Bone marrow (tissue), 2 donors: ENCODE measurements around the gene SYNPO.

Experiments
- DNase-seq, 2 donors: peaks; one replicate each; lab custom pipeline; 2025; lab: John Stamatoyannopoulos, UW

SYNPO gene

DNA sequence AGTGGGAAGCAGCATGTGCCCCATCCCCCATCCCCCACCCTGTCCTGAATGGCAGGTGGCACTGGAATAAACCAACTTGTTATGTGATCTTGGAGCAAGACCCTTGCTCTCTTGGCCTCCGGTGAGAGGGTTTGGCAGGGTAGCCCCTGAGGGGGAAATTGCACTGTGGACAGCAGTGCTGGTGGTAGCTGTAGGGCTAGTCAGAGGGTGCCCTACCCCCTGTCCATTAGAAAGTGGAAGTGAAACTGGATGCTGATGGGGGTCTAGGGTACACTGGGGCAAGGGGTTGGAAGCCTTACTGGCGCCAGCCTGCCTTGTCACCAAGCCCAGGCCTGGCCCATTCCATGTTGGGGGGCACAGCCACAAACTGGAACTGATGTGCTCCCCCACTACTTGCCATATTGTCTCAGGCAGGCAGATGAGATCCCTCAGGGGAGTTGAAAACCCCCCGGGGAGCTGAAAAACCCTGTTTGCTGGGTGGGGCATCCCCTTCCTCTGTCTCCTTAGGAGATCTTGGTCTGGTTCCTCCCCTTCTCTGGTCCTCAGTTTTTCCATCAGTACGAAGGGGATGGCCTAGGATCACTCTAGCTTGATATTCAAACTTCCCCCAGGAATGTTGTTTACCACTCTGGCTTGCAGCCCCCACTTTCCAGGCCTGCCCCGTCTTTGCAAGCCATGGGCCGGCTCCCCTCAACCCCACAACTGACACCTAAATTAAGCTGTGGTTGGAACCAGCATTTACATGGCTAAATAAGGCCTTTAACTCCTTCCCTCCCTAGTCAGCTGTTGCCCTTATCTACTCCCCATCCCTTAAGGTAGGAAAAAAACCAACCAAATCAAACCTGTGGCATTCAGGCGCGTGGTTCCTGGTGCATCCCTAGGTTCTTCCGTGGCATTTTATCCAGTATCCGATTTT is 14.4 kb upstream of the SYNPO start:
- DNase-seq: no peak

DNA sequence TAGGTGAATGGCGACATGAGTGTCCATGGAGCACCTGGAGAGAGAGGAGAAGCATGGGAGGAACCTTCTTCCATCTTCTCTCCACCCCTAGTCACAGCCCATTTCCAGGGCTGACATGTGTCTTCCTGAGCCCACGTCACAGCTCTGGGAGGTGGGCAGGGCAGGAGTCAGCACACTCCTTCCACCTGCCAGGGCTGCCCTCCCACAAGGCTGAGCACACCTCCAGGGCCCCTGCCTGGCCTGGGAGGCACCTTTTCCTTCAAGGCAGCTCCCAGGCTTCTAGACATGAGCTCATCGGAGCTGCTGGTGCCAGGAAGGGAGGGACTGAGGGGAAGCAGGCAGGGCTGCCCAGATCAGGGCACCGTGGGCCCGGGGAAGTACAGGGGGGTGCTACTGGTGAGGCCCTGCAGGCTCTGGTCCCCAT is 13.6 kb upstream of the SYNPO start:
- no peak for DNase-seq

DNA sequence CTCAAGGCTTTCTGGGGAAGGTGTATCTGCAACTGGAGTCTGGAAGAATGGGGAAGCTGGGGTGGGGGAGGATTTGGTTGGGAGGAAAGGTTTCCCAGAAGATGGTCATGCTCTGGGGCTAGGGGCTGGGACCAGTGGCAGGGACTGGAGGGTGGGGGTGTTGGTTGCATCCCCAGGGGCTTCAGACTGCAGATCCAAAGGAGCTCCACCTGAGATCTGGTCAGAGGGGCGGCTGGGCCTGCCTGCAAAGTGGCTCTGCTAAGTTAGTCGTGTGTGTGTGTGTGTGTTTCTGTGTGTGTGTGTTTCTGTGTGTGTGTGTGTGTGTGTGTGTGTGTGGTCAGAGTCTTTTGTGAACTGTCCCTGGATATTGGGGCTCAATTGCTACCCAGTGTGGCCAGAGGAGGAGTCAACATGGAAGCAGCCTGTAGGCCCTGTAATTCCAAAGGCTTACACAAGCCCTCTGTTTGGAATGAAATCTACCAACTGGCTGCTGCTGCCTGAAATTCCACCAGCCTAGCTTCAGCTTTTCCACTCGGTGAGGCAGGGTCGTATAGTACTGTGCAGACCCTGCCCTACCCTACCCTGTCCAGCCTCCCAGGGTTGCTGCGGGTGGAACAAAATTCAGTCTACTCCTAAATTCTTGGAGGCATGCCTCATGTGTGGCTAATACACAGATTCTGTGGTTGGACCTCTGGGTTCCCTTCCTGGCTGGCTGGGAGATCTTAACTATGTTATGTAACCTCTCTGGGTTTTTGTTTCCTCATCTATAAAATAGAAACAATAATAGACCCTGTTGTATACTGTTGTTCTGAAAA is 12.5 kb upstream of the SYNPO start:
- DNase-seq: no peak

DNA sequence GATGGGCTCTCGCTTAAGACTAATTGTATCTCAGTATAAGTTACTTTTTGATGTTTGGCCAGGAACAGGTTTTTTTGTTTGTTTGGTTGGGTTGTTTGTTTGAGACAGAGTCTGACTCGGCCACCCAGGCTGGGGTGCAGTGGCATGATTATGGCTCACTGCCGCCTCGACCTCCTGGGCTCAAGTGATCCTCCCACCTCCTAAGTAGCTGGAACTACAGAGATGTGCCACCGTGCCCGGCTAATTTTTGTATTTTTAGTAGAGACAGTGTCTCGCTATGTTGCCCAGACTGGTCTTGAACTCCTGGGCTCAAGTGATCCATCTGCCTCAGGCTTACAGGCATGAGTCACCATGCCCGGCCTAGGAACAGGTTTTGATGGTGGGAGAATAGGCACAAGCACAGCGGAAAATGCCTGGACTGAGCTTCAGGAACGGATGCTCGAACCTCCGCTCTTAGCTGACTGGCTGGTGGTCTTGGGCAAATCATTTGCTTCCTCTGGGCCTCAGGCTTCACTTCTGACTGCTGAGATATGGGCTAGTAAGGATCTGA is 11.4 kb upstream of the SYNPO start:
- DNase-seq: no peak

DNA sequence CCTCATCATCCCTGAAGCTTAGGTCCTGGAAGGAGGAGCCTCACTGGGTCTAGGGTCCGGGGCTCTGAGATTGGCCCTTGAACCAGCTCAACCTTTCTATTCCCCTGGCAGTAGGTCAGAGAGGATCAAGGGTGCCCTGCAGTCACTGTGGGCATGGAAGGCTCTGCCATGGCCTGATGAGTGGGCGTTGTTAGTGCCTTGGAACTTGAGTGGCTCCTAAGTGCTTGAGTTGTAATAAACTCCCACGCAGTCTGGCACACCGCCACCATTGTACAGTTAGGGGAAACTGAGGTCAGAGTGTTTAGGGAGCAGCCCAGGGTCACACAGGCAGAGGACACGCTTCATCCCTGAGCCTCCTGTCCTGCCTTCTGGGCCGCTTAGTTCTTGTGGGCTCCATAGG is 10.4 kb upstream of the SYNPO start:
- no peak for DNase-seq

DNA sequence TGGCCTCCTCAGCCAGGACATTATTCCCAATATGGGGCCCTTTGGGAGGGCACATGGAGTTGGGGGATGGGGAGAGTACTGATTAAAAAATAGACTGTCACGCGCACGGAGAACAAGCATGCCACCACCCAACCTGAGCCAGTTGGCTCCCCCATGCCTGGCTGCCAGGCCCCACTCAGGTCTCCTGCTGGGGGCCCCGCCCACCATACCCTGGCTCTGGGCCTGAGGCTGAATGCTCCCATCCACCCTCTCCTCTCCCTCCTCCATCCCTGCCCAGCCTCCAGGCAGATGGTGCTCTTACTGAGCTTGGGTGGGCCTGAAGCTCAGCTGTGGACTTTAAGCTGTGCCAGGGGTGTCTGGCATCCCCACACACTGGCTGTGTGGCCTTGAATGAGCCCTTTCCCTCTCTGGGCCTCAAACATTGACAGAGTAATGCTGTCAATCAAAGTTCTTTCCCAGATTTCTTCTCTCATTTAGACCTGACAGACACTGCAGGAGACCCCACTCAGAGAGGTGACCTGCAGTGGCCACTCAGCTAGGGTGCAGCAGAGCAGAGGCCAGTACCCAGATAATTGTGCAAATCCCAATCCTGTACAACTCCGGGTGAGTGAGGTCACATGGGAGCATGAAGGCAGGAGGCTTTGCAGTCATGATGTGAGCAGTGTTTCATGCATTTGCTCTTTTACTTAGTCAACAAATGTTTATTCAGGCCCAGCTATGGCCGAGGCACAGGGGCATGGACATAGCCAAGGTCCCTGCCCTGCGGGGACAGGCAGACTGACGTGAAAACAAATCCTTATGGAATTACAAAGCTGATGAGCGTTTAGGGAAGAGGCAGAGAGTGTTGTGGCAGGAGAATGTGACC is 9.8 kb upstream of the SYNPO start:
- DNase-seq: no peak

DNA sequence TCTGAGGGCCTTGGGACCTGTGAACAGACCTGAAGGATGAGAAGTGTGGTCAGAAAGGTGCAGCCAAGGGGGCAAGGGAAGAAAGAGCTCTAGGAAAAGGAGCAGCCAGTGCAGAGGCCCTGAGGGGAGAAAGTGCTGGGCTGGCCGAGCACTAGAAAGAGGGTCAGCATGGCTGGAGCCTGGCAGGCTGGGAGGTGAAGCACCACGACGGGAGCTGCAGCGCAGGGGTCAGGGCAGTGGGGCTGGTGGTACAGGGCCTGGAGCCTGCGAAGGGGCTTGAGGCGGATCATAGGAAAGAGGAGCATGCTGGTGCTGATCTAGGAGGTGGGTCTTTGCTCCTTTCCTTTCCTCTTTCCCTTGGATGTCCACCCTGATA is 9.1 kb upstream of the SYNPO start:
- DNase-seq: no peak

DNA sequence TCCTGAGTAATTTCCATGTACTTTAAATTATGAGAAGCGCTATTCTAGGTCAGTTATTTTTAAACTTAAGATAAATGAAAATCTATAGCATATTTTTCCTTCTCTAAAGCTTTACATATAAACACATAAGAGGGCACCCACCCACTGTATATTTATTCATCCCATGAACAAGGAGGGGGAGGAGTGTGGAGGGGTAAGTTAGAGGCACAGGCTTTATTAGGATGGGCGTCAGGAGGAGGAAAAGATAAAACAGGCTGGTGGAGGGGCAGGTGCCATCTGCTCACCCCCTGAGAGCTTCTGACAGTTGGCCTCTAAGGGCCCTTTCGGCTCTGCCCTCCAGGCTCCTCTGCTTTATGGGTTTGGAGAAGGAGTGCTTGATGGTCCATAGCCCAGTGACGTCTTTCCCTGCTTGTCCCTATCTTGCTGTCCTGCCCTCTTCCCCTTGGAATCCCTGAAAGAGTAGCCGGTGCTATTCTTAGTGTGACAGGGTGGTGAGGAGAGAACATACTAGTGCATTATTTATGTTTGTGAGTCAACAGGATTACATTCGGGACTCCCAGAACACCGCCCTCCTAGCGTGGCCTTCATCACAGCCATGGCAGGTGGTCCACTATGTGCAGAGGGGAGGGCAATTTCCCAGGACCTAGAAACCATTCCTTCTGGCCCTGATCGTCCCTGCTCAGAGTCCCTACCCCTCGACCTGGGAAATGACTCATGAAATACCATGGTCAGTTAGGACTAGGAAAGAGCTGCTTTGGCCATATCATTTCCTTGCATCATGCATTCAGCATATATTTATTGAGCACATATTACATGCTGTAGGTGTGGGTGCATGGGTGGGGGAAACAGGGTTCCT is 7.9 kb upstream of the SYNPO start:
- DNase-seq: no peak

DNA sequence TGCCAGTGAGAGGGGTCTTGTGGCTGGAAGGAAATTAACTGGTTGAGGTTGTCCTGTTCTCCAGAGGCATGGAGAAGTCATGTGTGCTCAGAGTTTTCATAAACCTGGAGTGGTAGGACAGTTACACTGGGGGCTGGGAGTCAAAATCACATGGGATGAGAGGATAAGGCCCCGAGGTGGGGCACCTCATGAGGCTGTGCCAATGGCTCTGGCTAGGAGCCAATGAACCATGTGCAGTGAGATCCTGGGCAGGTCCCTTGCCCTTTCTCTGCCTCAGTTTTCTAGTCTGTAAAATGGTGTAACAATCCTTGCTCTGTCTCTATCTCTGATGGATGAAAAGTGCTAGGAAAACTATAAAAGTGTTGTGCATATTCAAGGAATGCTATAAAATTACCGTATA is 7.0 kb upstream of the SYNPO start:
- no peak for DNase-seq

DNA sequence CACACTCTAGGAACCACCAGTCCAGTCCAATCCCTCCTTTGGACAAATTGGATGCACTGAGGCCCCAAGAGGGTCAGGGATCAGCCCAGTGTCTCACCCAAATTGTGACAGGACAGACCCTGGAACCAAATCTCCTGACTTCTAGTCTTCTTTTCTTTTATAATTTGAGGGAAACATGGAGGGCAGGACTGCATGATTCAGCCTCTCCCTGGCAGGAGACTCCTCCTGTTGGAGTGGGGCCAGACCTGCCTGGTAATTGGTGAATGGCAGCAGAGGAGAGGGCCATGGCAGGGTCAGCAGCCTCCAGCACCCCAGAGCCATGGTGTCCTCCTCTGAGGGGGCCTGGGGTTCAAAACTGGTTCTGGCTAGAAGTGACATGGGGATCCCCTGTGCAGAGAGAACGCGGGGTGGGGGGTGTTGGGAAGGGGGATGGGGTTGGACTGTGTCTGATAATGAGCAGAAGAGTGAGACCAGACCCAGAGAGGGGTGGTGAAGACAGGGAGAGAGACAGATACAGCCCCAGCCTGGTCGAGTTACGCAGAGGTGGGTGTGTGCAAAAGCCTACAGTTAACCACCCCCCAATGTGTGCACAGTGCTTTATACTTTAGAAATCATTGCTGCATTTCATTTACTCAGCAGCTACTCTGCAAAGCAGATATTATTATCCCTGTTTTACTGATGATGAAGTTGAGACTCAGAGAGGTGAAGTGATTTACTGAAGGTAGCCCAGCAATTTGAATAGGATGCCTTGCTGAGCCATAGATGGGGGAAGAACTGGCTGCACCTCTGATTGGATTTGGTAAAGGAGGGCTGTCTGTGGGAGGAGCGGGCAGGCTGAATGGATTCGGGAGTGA is 3.8 kb upstream of the SYNPO start:
- DNase-seq: no peak

DNA sequence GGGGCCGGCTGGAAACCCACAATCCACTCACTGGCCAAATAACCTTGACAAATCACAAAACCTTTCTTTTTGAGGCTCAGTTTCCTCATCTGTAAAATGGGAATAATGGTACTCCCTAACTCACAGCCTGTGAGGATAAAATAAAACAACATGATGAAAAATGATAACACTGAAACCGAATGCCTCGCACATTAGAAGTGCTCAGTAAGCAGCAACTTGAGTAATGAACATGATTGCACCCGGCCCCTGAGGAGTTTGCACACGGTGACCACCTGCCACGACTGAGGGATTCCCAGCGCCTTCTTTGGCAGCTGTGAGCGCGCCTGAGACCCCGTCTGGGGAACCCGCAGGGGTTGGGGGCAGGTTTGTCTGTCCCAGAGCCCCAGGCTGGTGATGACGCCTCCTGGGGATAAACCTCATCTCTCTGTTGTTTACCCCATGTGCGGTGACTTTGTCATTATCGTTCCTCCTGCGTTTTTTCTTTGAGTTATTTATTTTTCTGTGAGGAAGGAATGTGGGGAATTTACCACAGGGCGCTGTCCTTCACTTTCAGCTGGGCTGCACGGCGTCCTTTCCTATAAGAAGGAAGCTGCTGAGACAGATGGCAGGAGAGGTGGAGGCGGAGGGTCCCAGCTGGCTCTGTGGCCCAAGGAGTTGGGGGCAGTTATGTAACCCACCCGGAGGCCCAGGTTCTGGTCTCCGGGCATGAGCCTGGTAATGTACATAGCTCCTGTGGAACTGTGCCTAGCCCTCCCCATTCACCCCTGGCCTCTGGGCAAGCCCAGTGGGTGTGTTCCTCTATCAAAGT is 3.0 kb upstream of the SYNPO start:
- DNase-seq: no peak

DNA sequence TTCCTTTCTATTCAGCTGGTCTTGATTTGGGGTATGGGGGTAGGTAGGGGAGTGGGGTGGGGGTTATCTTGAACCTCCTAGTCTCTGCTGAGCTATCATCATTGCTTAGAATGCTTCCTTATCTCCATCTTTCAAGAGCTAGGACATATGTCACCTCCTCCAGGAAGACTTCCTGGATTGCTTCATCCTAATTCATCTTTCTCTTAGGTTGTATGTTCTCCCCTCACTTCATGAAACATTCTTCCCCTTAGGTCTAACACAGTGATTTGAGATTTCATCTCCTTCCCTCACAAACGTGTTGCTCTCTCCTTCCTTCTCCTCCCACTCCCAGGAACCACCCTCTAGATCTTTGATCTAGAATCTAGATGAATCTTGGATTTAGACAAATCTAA is 2.4 kb upstream of the SYNPO start:
- DNase-seq: no peak

DNA sequence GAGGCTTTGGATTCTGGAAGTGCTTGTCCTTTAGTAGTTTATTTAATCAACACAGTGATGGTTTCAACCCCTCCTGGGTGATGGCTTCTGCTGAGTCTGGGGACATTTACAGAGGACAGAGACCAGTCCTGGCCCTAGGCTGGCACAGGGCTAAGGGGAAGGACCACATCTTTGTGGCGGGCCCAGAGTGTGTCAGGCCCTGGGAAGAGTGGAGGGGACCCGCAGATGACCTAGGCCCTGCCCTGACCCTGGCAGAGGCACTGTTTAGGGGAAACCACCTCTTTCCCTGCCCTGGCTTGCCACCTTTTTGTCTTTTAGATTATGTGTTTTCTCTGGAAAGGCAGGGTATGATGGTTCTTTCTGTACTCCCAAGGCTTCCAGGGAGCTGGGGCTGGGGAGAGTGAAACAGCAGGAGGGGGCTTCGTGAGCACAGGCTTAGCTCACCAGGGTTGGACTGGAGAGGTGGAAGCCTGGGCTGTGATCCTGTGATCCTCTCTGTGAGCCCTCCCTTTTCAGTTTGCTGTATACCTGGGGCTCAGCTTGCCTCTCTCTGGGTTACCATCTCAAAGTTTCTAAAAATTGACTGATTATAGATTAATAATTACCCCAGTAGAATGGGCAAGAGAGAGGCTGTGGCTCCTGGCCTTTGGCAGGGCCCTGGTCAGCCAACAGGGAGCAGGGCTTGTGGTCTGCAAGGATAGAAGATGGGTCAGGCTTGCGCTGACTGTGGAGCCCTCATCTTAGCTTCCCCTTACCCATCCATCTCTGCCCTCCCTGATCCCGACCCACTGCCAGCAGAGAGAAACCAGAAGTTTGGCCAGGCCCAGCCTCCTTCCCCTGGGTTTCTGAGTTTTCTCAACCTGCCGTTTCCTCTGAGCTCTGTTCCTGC is 1.7 kb upstream of the SYNPO start:
- DNase-seq: no peak

DNA sequence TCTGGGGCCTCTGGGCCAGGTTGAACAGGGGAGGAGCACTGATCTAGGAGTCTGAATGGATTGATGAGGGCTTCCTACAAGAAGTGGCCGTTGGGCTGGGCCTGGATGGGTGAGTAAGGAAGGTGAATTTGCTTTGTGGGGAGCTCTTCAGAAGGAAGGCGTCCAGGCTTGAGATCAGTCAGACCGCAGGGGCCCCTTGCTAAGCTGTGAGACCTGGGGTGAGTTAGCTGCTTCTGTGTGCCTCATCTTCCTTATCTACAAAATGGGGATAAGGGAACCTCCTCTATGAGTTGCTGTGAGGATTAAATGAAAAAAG is 1.1 kb upstream of the SYNPO start:
- DNase-seq: no peak

DNA sequence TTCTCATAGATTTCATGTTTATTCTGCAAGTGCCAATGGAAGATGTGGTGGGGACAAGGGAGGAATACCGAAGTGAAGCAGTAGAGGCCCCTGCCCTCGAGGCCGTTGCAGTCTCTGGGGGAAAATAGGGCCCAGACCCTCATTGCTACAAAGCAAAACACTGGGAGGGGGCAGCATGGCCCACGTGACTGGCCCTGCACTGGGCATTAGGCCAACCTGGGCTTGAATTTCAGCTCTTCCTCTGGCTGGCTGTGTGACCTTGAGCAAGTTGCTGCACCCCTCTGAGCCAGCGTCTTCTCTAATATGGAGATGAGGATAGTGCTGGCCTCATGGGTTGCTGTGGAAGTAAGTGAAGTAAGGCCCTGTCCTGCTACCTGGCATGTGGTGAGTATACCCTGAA is 709 bp upstream of the SYNPO start:
- DNase-seq: no peak

DNA sequence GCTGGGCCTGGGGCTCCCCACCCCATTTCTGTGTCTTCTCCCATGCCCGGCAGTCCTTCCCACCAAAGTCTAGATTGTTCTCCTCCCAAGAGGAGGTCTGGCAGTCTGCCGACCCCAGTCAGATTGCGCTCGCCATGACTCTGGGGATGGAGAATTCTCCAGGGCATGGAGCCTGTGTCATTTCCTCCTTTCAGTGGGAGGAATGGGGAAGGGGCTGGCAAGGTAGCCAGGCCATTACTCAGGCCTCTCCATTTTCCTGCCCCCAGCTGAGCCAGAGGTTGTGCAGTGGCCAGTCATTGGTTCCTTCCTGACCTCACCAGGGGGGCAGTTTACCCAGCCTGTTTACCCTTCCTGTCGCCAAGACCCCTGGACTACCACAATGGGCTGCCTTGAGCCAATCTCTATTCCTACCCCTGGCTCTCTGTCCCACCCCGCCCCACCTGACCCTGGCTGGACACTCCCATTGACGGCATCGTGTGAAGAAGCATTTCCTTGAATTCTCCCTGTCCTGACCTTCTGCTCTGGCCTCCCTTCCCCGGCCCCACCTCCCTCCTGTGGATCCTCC is 628 bp downstream of the SYNPO start:
- DNase-seq: no peak

DNA sequence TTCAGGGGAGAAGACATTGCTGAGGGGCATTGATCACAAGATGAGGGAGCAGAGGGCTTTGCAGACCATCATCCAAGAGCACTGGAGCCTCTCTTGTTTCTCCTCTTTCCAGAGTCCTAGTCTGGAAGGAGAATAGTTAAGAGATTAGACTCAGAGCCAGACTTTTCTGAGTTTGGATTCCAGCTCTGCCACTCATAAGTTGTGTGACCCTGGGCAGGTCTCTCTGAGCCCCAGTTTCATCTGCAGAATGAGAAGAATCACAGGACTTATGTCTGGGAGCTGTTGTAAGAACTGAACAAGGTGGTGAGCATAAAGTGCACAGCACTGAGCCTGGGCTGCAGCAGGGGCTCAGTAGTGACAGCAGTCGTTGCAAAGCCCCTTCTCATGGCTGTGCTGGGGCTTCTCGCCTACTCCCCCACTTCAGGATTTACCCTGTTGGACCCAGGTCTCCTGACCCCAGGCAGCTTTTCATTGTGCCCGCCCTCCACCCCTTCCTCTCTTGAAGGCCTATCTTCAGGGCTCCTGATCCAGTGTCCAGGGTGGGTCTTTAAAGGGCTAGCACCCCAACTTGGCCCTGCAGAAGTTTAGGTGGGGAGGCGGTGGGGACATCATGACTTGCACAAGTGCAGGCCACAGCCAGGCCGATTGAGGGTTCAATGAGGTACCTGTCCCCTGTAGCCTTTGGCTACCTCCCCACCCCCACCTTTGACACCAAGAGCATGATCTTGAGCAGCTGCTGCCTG is 1.5 kb downstream of the SYNPO start:
- no peak for DNase-seq
